GM19035 (cell line): ENCODE results near the gene TNK2.

ENCODE experiments used
- ATAC-seq: cut with Tn5 transposase; IDR thresholded peaks from one replicate; pipeline ENCODE4 v1.9.1; 2021; ENCODE audit not compliant: unreplicated experiment

The TNK2 gene

GRCh38 chr3:195886181-195887141 is 21.9 kb downstream of the TNK2 start:
- ATAC-seq = no peak

- no peak for ATAC-seq
Observed at GRCh38 chr3:195885036-195885891, 23.1 kb downstream of the TNK2 start.

- ATAC-seq = no peak
Observed at GRCh38 chr3:195884691-195885035, 23.7 kb downstream of the TNK2 start.

GRCh38 chr3:195883801-195884200 is 24.6 kb downstream of the TNK2 start:
- no peak for ATAC-seq

- no peak for ATAC-seq
Observed at GRCh38 chr3:195883160-195883559, 25.2 kb downstream of the TNK2 start.

- ATAC-seq = no peak
Observed at GRCh38 chr3:195882002-195882441, 26.3 kb downstream of the TNK2 start.

GRCh38 chr3:195881276-195881988 is 26.9 kb downstream of the TNK2 start:
- no peak for ATAC-seq

- no peak for ATAC-seq
Observed at GRCh38 chr3:195880037-195880431, 28.3 kb downstream of the TNK2 start.

- no peak for ATAC-seq
Observed at GRCh38 chr3:195879416-195880036, 28.8 kb downstream of the TNK2 start.

GRCh38 chr3:195878424-195879274 is 29.7 kb downstream of the TNK2 start:
- no peak for ATAC-seq

- ATAC-seq = no peak
Observed at GRCh38 chr3:195877767-195878423, 30.5 kb downstream of the TNK2 start.

GRCh38 chr3:195877136-195877715 is 31.1 kb downstream of the TNK2 start:
- no peak for ATAC-seq

- no peak for ATAC-seq
Observed at GRCh38 chr3:195876297-195877064, 31.9 kb downstream of the TNK2 start.

- ATAC-seq = no peak
Observed at GRCh38 chr3:195875482-195876236, 32.7 kb downstream of the TNK2 start.

- ATAC-seq = no peak
Observed at GRCh38 chr3:195873971-195874370, 34.4 kb downstream of the TNK2 start.

GRCh38 chr3:195873281-195873887 is 35.0 kb downstream of the TNK2 start:
- ATAC-seq = no peak

GRCh38 chr3:195872800-195873199 is 35.6 kb downstream of the TNK2 start:
- ATAC-seq = no peak
